Cardiac muscle cell (in vitro differentiated cells and primary cell): ENCODE measurements around the gene COG1. TPM values are rescaled to one million over a fixed set of nuclear protein-coding genes. Genes with fewer than 3 reads are reported as not detected.

Source experiments
- DNase-seq, 2 donors: peaks; one replicate each; pipeline versions ENCODE4 v3.0.0 to v3.0.0-alpha.2; 2010 to 2017; ENCODE audit warnings: low read depth in 1 of 2, low spot score in 1 of 2
- H3K27ac ChIP-seq: fragments of 200-600 bp; sonication (generic); 2 replicates; pipeline ENCODE4 v1.5.1; 2016
- H3K27me3 ChIP-seq: fragments of 200-600 bp; sonication (generic); 2 replicates; pipeline ENCODE4 v1.6.0; 2016; ENCODE audit warnings: control low read depth
- H3K36me3 ChIP-seq: fragments of 200-600 bp; sonication (generic); 2 replicates; pipeline ENCODE4 v1.5.1; 2016; ENCODE audit warnings: control low read depth
- H3K4me1 ChIP-seq: fragments of 200-600 bp; sonication (generic); 2 replicates; pipeline ENCODE4 v1.8.1; 2017; ENCODE audit warnings: low read depth, mild to moderate bottlenecking, mixed run types
- H3K4me3 ChIP-seq: fragments of 200-600 bp; sonication (generic); 2 replicates; pipeline ENCODE4 v1.5.1; 2016; ENCODE audit warnings: mild to moderate bottlenecking
- H3K9me3 ChIP-seq: fragments of 200-600 bp; sonication (generic); 2 replicates; pipeline ENCODE4 v1.5.1; 2017; ENCODE audit warnings: low read depth, mild to moderate bottlenecking, control low read depth
- CTCF ChIP-seq: IDR thresholded peaks from 2 replicates; pipeline ENCODE4 v1.5.1; 2012; ENCODE audit warnings: low read depth, mild to moderate bottlenecking, low read length
- polyA plus RNA-seq: library from polyadenylated mRNA; unstranded; fragments of >200 nt; fragmentation: Nextera tagmentation; extraction: Ambion mirVana; gene quantifications from 2 replicates; pipeline ENCODE4 v1.2.1, GENCODE V29; 2016
- total RNA-seq: library from RNA; depleted of rRNA; stranded (reverse); fragments of >200 nt; gene quantifications from 2 replicates; pipeline ENCODE4 v1.2.3, GENCODE V29; 2016

COG1 gene
- total and polyA plus RNA-seq, 2 experiments from 2014 or later = 37.9 to 42.4 TPM

- Histone ChIP-seq H3K4me1 (peaks cover 24% of the 10 kb centered on the region), H3K9me3 (no peaks in the 10 kb centered on the region), H3K27me3 (peaks cover 4% of the 10 kb centered on the region), H3K36me3 (no peaks in the 10 kb centered on the region), H3K4me3 (no peak overlapping the region), H3K27ac (peak overlapping the region; percentile 79)
- DNase-seq = no peak
- no peak for TF ChIP-seq CTCF
Measured at GRCh38 chr17:73158133-73158532, 34.7 kb upstream of the COG1 start.

- Histone ChIP-seq H3K9me3 (no peaks in the 10 kb centered on the region), H3K27me3 (peaks cover 31% of the 10 kb centered on the region), H3K27ac (no peak overlapping the region), H3K36me3 (no peaks in the 10 kb centered on the region), H3K4me3 (no peak overlapping the region), H3K4me1 (peaks cover 20% of the 10 kb centered on the region)
- no peak for DNase-seq
- no peak for TF ChIP-seq CTCF
Measured at GRCh38 chr17:73160980-73161630, 31.8 kb upstream of the COG1 start.

GRCh38 chr17:73163043-73163442 is 29.8 kb upstream of the COG1 start:
- peaks cover 50% of the 10 kb centered on the region for H3K27me3 ChIP-seq

GRCh38 chr17:73165616-73166404 is 27.0 kb upstream of the COG1 start:
- peak overlapping the region; percentile 82 for H3K4me3 ChIP-seq
- DNase-seq = no peak
- TF ChIP-seq CTCF = no peak
- H3K27ac ChIP-seq = no peak overlapping the region
- no peaks in the 10 kb centered on the region for H3K36me3 ChIP-seq
- H3K27me3 ChIP-seq = peaks cover 52% of the 10 kb centered on the region
- H3K9me3 ChIP-seq = no peaks in the 10 kb centered on the region
- H3K4me1 ChIP-seq = peaks cover 4% of the 10 kb centered on the region

More at GRCh38 chr17:73163043-73163442, 29.8 kb upstream of the COG1 start:
- no peak for TF ChIP-seq CTCF
- peaks cover 4% of the 10 kb centered on the region for H3K4me1 ChIP-seq
- no peak overlapping the region for H3K27ac ChIP-seq
- H3K4me3 ChIP-seq = no peak overlapping the region
- no peaks in the 10 kb centered on the region for H3K9me3 ChIP-seq
- DNase-seq = no peak
- H3K36me3 ChIP-seq = no peaks in the 10 kb centered on the region

- Histone ChIP-seq H3K36me3 (no peaks in the 10 kb centered on the region), H3K9me3 (no peaks in the 10 kb centered on the region), H3K27ac (no peak overlapping the region), H3K4me1 (peaks cover 4% of the 10 kb centered on the region), H3K4me3 (no peak overlapping the region), H3K27me3 (peaks cover 52% of the 10 kb centered on the region)
- no peak for TF ChIP-seq CTCF
- DNase-seq = no peak
Measured at GRCh38 chr17:73166731-73167581, 25.9 kb upstream of the COG1 start.
